ENCODE results near the gene KLHDC7A.

- no peak for TF ChIP-seq REST (IDR thresholded peaks at IDR 0.05; ENCODE audit: borderline replicate concordance)
- TF ChIP-seq EZH2 (IDR thresholded peaks at IDR 0.05; ENCODE audit: borderline replicate concordance, insufficient read depth, low read length, poor library complexity, severe bottlenecking) = no peak
- no peak for TF ChIP-seq TAF1 (IDR thresholded peaks at IDR 0.05; ENCODE audit: low read depth)
- no peak for TF ChIP-seq SMC3 (conservative IDR thresholded peaks at IDR 0.05; ENCODE audit: poor library complexity)
- TF ChIP-seq POLR2AphosphoS5 (IDR thresholded peaks at IDR 0.05) = no peak
- no peak for TF ChIP-seq CTCF (IDR thresholded peaks at IDR 0.05; ENCODE audit: poor library complexity, severe bottlenecking)
- TF ChIP-seq RAD21 (conservative IDR thresholded peaks at IDR 0.05) = no peak
- TF ChIP-seq MXI1 (conservative IDR thresholded peaks at IDR 0.05; ENCODE audit: poor library complexity, severe bottlenecking) = no peak
Measured at GRCh38 chr1:18481190-18481920, 625 bp downstream of the KLHDC7A start.
